T-helper 17 cell (primary cell): Measurements from ENCODE around the gene FCSK. TPM values are rescaled to one million over a fixed set of nuclear protein-coding genes. Genes with fewer than 3 reads are reported as not detected.

ENCODE experiments used
- ATAC-seq: fragments of 150-1000 bp; cut with Tn5 transposase; 2 replicates; pipeline ENCODE4 v1.10.0; 2021; ENCODE audit warnings: mild to moderate bottlenecking, moderate library complexity
- DNase-seq, 3 donors: peaks; one replicate each; pipeline versions ENCODE4 v3.0.0 to v3.0.0-alpha.2; 2020 to 2021
- H3K9me3 ChIP-seq: one replicate; pipeline ENCODE4 v1.7.0; 2013; ENCODE audit warnings: low read length, mild to moderate bottlenecking; ENCODE audit not compliant: control insufficient read depth, poor library complexity, severe bottlenecking
- H3K27ac Mint-ChIP-seq: one replicate; pipeline ENCODE4 v1.8.0; 2022; ENCODE audit warnings: mild to moderate bottlenecking, moderate library complexity, mixed read lengths
- H3K27me3 Mint-ChIP-seq: one replicate; pipeline ENCODE4 v1.8.0; 2022; ENCODE audit warnings: mixed read lengths
- H3K36me3 Mint-ChIP-seq: one replicate; pipeline ENCODE4 v1.8.0; 2022; ENCODE audit warnings: low read depth, mixed read lengths
- H3K4me1 Mint-ChIP-seq: one replicate; pipeline ENCODE4 v1.8.0; 2022; ENCODE audit warnings: mild to moderate bottlenecking, mixed read lengths
- H3K4me3 Mint-ChIP-seq: one replicate; pipeline ENCODE4 v1.8.0; 2022; ENCODE audit warnings: mild to moderate bottlenecking, moderate library complexity, mixed read lengths
- total RNA-seq, 4 donors: library from RNA in 2 of 4; stranded (reverse) in 2 of 4; gene quantifications; one replicate each; pipeline ENCODE4 v1.2.3 and lab custom pipeline; 2022 to 2026

FCSK gene
- total RNA-seq, 2 donors from 2014 or later = 27.1 to 27.7 TPM

- Mint-ChIP-seq H3K27ac (no peak overlapping the region), H3K27me3 (no peaks in the 10 kb centered on the region), H3K4me3 (no peak overlapping the region), H3K4me1 (peaks cover 9% of the 10 kb centered on the region), H3K36me3 (no peaks in the 10 kb centered on the region)
- ATAC-seq = no peak
- no peaks in the 10 kb centered on the region for H3K9me3 ChIP-seq
- no peak for DNase-seq
These were observed 18.5 kb downstream of the FCSK start for GRCh38 chr16:70472786-70473433.

- H3K4me1 Mint-ChIP-seq = peaks cover 14% of the 10 kb centered on the region
- ATAC-seq (no peak), DNase-seq (no peak)
- no peak overlapping the region for H3K4me3 Mint-ChIP-seq
- peak overlapping the region; percentile 56 for H3K27ac Mint-ChIP-seq
- no peaks in the 10 kb centered on the region for H3K27me3 Mint-ChIP-seq
- H3K36me3 Mint-ChIP-seq = no peaks in the 10 kb centered on the region
- H3K9me3 ChIP-seq = no peaks in the 10 kb centered on the region
These were observed 19.3 kb downstream of the FCSK start for GRCh38 chr16:70473446-70474319.

GRCh38 chr16:70474320-70475053 lies 20.1 kb downstream of the FCSK start:
- Mint-ChIP-seq H3K27ac (no peak overlapping the region), H3K36me3 (no peaks in the 10 kb centered on the region), H3K4me1 (peaks cover 14% of the 10 kb centered on the region), H3K4me3 (no peak overlapping the region), H3K27me3 (no peaks in the 10 kb centered on the region)
- ATAC-seq (no peak), DNase-seq (no peak)
- no peaks in the 10 kb centered on the region for H3K9me3 ChIP-seq

GRCh38 chr16:70475054-70475871 lies 20.9 kb downstream of the FCSK start:
- peaks cover 14% of the 10 kb centered on the region for H3K4me1 Mint-ChIP-seq
- ATAC-seq = no peak
- H3K4me3 Mint-ChIP-seq = peak overlapping the region; percentile 25
- no peaks in the 10 kb centered on the region for H3K9me3 ChIP-seq
- no peak overlapping the region for H3K27ac Mint-ChIP-seq
- no peaks in the 10 kb centered on the region for H3K27me3 Mint-ChIP-seq
- DNase-seq = no peak
- no peaks in the 10 kb centered on the region for H3K36me3 Mint-ChIP-seq

- Mint-ChIP-seq H3K36me3 (no peaks in the 10 kb centered on the region), H3K27ac (peak overlapping the region; percentile 83), H3K4me3 (no peak overlapping the region), H3K4me1 (peaks cover 14% of the 10 kb centered on the region), H3K27me3 (no peaks in the 10 kb centered on the region)
- ATAC-seq (no peak), DNase-seq (no peak)
- no peaks in the 10 kb centered on the region for H3K9me3 ChIP-seq
These were observed 22.1 kb downstream of the FCSK start for GRCh38 chr16:70476272-70477020.

GRCh38 chr16:70478169-70478568 lies 23.8 kb downstream of the FCSK start:
- no peak for ATAC-seq
- peaks cover 14% of the 10 kb centered on the region for H3K4me1 Mint-ChIP-seq
- H3K9me3 ChIP-seq = no peaks in the 10 kb centered on the region
- no peaks in the 10 kb centered on the region for H3K27me3 Mint-ChIP-seq
- peak overlapping the region; percentile 83 for H3K27ac Mint-ChIP-seq
- no peak overlapping the region for H3K4me3 Mint-ChIP-seq
- DNase-seq = no peak
- H3K36me3 Mint-ChIP-seq = no peaks in the 10 kb centered on the region

GRCh38 chr16:70478912-70479341 lies 24.5 kb downstream of the FCSK start:
- DNase-seq (no peak), ATAC-seq (no peak)
- H3K36me3 Mint-ChIP-seq = no peaks in the 10 kb centered on the region
- H3K4me3 Mint-ChIP-seq = no peak overlapping the region
- peaks cover 11% of the 10 kb centered on the region for H3K4me1 Mint-ChIP-seq
- no peak overlapping the region for H3K27ac Mint-ChIP-seq
- H3K9me3 ChIP-seq = no peaks in the 10 kb centered on the region
- H3K27me3 Mint-ChIP-seq = no peaks in the 10 kb centered on the region

GRCh38 chr16:70480127-70481105 lies 26.0 kb downstream of the FCSK start:
- peaks cover 10% of the 10 kb centered on the region for H3K4me1 Mint-ChIP-seq
- H3K4me3 Mint-ChIP-seq = no peak overlapping the region
- ATAC-seq (no peak), DNase-seq (no peak)
- H3K36me3 Mint-ChIP-seq = no peaks in the 10 kb centered on the region
- H3K27ac Mint-ChIP-seq = no peak overlapping the region
- H3K9me3 ChIP-seq = no peaks in the 10 kb centered on the region
- H3K27me3 Mint-ChIP-seq = no peaks in the 10 kb centered on the region

- Mint-ChIP-seq H3K4me1 (peaks cover 10% of the 10 kb centered on the region), H3K4me3 (no peak overlapping the region)
- no peak for ATAC-seq
These were observed 27.6 kb downstream of the FCSK start for GRCh38 chr16:70481929-70482536.

GRCh38 chr16:70482624-70483023 lies 28.2 kb downstream of the FCSK start:
- Mint-ChIP-seq H3K36me3 (no peaks in the 10 kb centered on the region), H3K4me1 (peaks cover 10% of the 10 kb centered on the region), H3K27me3 (no peaks in the 10 kb centered on the region), H3K4me3 (no peak overlapping the region), H3K27ac (peak overlapping the region; percentile 45)
- DNase-seq = no peak
- no peaks in the 10 kb centered on the region for H3K9me3 ChIP-seq
- no peak for ATAC-seq

More at GRCh38 chr16:70481929-70482536, 27.6 kb downstream of the FCSK start:
- Mint-ChIP-seq H3K36me3 (no peaks in the 10 kb centered on the region), H3K27ac (peak overlapping the region; percentile 45), H3K27me3 (no peaks in the 10 kb centered on the region)
- DNase-seq = no peak
- no peaks in the 10 kb centered on the region for H3K9me3 ChIP-seq

GRCh38 chr16:70483426-70483825 lies 29.0 kb downstream of the FCSK start:
- peak overlapping the region; percentile 9 for H3K27ac Mint-ChIP-seq
- peaks cover 5% of the 10 kb centered on the region for H3K4me1 Mint-ChIP-seq
- H3K27me3 Mint-ChIP-seq = no peaks in the 10 kb centered on the region
- H3K36me3 Mint-ChIP-seq = no peaks in the 10 kb centered on the region
- DNase-seq (no peak), ATAC-seq (no peak)
- no peak overlapping the region for H3K4me3 Mint-ChIP-seq
- no peaks in the 10 kb centered on the region for H3K9me3 ChIP-seq
